GM19240 (cell line): Measurements from ENCODE around the gene ARAP1.

Experiments
- DNase-seq: peaks from one replicate; pipeline ENCODE4 v3.0.0; 2011; ENCODE audit warnings: low spot score; ENCODE audit not compliant: insufficient read length

The ARAP1 gene

GRCh38 chr11:72685560-72686480, 66.4 kb downstream of the ARAP1 start:
- DNase-seq: no peak

GRCh38 chr11:72684236-72684912, 67.8 kb downstream of the ARAP1 start:
- peak; percentile 73 for DNase-seq

GRCh38 chr11:72683782-72684200, 68.4 kb downstream of the ARAP1 start:
- DNase-seq: peak; percentile 79

GRCh38 chr11:72682858-72683243, 69.4 kb downstream of the ARAP1 start:
- no peak for DNase-seq

GRCh38 chr11:72682238-72682857, 69.9 kb downstream of the ARAP1 start:
- DNase-seq: no peak

- no peak for DNase-seq
Observed at GRCh38 chr11:72681226-72682153, 70.7 kb downstream of the ARAP1 start.

- no peak for DNase-seq
Observed at GRCh38 chr11:72680624-72681158, 71.5 kb downstream of the ARAP1 start.

- DNase-seq: no peak
Observed at GRCh38 chr11:72679869-72680268, 72.3 kb downstream of the ARAP1 start.

GRCh38 chr11:72678524-72678923, 73.7 kb downstream of the ARAP1 start:
- DNase-seq: no peak

- peak; percentile 51 for DNase-seq
Observed at GRCh38 chr11:72676861-72677341, 75.3 kb downstream of the ARAP1 start.

GRCh38 chr11:72675221-72675620, 77.0 kb downstream of the ARAP1 start:
- no peak for DNase-seq

GRCh38 chr11:72673943-72674828, 78.0 kb downstream of the ARAP1 start, which contains the start of gene PDE2A:
PDE2A (minus strand) TSS chr11:72674422; CDS start chr11:72674207, 215 bp downstream.
- no peak for DNase-seq

- no peak for DNase-seq
Observed at GRCh38 chr11:72673284-72673942, 78.8 kb downstream of the ARAP1 start.

- no peak for DNase-seq
Observed at GRCh38 chr11:72672597-72673238, 79.5 kb downstream of the ARAP1 start.

- DNase-seq: no peak
Observed at GRCh38 chr11:72671152-72672099, 80.8 kb downstream of the ARAP1 start.

- no peak for DNase-seq
Observed at GRCh38 chr11:72670041-72670440, 82.2 kb downstream of the ARAP1 start.

GRCh38 chr11:72669527-72669926, 82.7 kb downstream of the ARAP1 start:
- no peak for DNase-seq
